SHP77 (cell line): Measurements from ENCODE around the gene INO80.

ENCODE experiments used
- DNase-seq, 2 experiments: peaks; one replicate each; lab custom pipeline; 2025; lab: John Stamatoyannopoulos, UW

INO80 gene

GRCh38 chr15:41001524-41002214 lies 114.4 kb downstream of the INO80 start:
- DNase-seq, result no peak

GRCh38 chr15:40999190-40999589 lies 116.9 kb downstream of the INO80 start:
- no peak for DNase-seq

- no peak for DNase-seq
These were observed 120.4 kb downstream of the INO80 start for GRCh38 chr15:40995656-40996055.

GRCh38 chr15:40992825-40993224 lies 123.3 kb downstream of the INO80 start:
- no peak for DNase-seq

GRCh38 chr15:40992241-40992741 lies 123.8 kb downstream of the INO80 start:
- no peak for DNase-seq

- no peak for DNase-seq
These were observed 124.7 kb downstream of the INO80 start for GRCh38 chr15:40991355-40991754.

- DNase-seq, result no peak
These were observed 125.3 kb downstream of the INO80 start for GRCh38 chr15:40990789-40991188.

GRCh38 chr15:40990080-40990479 lies 126.0 kb downstream of the INO80 start:
- no peak for DNase-seq

- DNase-seq, result no peak
These were observed 127.9 kb downstream of the INO80 start for GRCh38 chr15:40988156-40988555.

GRCh38 chr15:40986820-40987219 lies 129.3 kb downstream of the INO80 start:
- no peak for DNase-seq

- no peak for DNase-seq
These were observed 130.3 kb downstream of the INO80 start for GRCh38 chr15:40985541-40986330.

GRCh38 chr15:40984964-40985363 lies 131.1 kb downstream of the INO80 start:
- no peak for DNase-seq

- DNase-seq, result no peak
These were observed 131.7 kb downstream of the INO80 start for GRCh38 chr15:40984406-40984805.

GRCh38 chr15:40982855-40983254 lies 133.2 kb downstream of the INO80 start:
- DNase-seq, result no peak

- DNase-seq, result no peak
These were observed 134.9 kb downstream of the INO80 start for GRCh38 chr15:40981186-40981585.

GRCh38 chr15:40978562-40978961 lies 137.5 kb downstream of the INO80 start:
- no peak for DNase-seq

GRCh38 chr15:40978141-40978540 lies 137.9 kb downstream of the INO80 start:
- DNase-seq, result no peak

GRCh38 chr15:40976819-40977218 lies 139.3 kb downstream of the INO80 start:
- no peak for DNase-seq

- no peak for DNase-seq
These were observed 141.2 kb downstream of the INO80 start for GRCh38 chr15:40974879-40975278.

GRCh38 chr15:40969363-40969762 lies 146.7 kb downstream of the INO80 start:
- DNase-seq, result no peak

- no peak for DNase-seq
These were observed 147.6 kb downstream of the INO80 start for GRCh38 chr15:40968290-40969085.

- DNase-seq, result no peak
These were observed 151.4 kb downstream of the INO80 start for GRCh38 chr15:40964634-40965033.

- no peak for DNase-seq
These were observed 152.1 kb downstream of the INO80 start for GRCh38 chr15:40964006-40964405.
